GM19452 (cell line): Measurements from ENCODE around the gene PCP2.

Experiments
- ATAC-seq: cut with Tn5 transposase; IDR thresholded peaks from one replicate; pipeline ENCODE4 v1.9.1; 2021; ENCODE audit not compliant: unreplicated experiment

PCP2 gene

GRCh38 chr19:7620442-7621412 is 12.8 kb downstream of the PCP2 start:
- no peak for ATAC-seq

- no peak for ATAC-seq
Observed at GRCh38 chr19:7619671-7620441, 13.7 kb downstream of the PCP2 start.

GRCh38 chr19:7618771-7619510 is 14.6 kb downstream of the PCP2 start:
- ATAC-seq, result no peak

GRCh38 chr19:7618348-7618747 is 15.2 kb downstream of the PCP2 start:
- no peak for ATAC-seq

GRCh38 chr19:7617735-7618134 is 15.8 kb downstream of the PCP2 start:
- no peak for ATAC-seq

- no peak for ATAC-seq
Observed at GRCh38 chr19:7617172-7617571, 16.3 kb downstream of the PCP2 start.

- ATAC-seq, result no peak
Observed at GRCh38 chr19:7614859-7615741, 18.4 kb downstream of the PCP2 start.

- no peak for ATAC-seq
Observed at GRCh38 chr19:7612282-7613274, 20.9 kb downstream of the PCP2 start.

GRCh38 chr19:7611541-7612279 is 21.8 kb downstream of the PCP2 start:
- ATAC-seq, result no peak

GRCh38 chr19:7610491-7611240 is 22.9 kb downstream of the PCP2 start:
- ATAC-seq, result no peak

GRCh38 chr19:7607874-7608560 is 25.5 kb downstream of the PCP2 start:
- no peak for ATAC-seq

GRCh38 chr19:7607212-7607873 is 26.2 kb downstream of the PCP2 start:
- no peak for ATAC-seq

- ATAC-seq, result no peak
Observed at GRCh38 chr19:7606289-7606688, 27.2 kb downstream of the PCP2 start.

GRCh38 chr19:7605490-7606222 is 27.9 kb downstream of the PCP2 start:
- ATAC-seq, result no peak

- no peak for ATAC-seq
Observed at GRCh38 chr19:7603919-7604318, 29.6 kb downstream of the PCP2 start.

GRCh38 chr19:7602935-7603497 is 30.5 kb downstream of the PCP2 start:
- ATAC-seq, result no peak
